NCI-H128 (cell line): ENCODE results near the gene PLCB1.

Experiments used
- DNase-seq: peaks from one replicate; lab custom pipeline; 2025; ENCODE audit not compliant: unreplicated experiment; lab: John Stamatoyannopoulos, UW

PLCB1 gene

GRCh38 chr20:8293750-8294149, 161.7 kb downstream of the PLCB1 start:
- DNase-seq = no peak

GRCh38 chr20:8296536-8296935, 164.5 kb downstream of the PLCB1 start:
- DNase-seq = no peak

GRCh38 chr20:8298426-8299043, 166.5 kb downstream of the PLCB1 start:
- no peak for DNase-seq

GRCh38 chr20:8299921-8300320, 167.9 kb downstream of the PLCB1 start:
- DNase-seq = no peak

- no peak for DNase-seq
Observed at GRCh38 chr20:8301655-8302054, 169.6 kb downstream of the PLCB1 start.

- no peak for DNase-seq
Observed at GRCh38 chr20:8303651-8304050, 171.6 kb downstream of the PLCB1 start.

GRCh38 chr20:8304124-8304816, 172.2 kb downstream of the PLCB1 start:
- DNase-seq = no peak

GRCh38 chr20:8305449-8305978, 173.4 kb downstream of the PLCB1 start:
- no peak for DNase-seq

GRCh38 chr20:8306937-8307336, 174.9 kb downstream of the PLCB1 start:
- no peak for DNase-seq

- no peak for DNase-seq
Observed at GRCh38 chr20:8309634-8310033, 177.6 kb downstream of the PLCB1 start.

- no peak for DNase-seq
Observed at GRCh38 chr20:8310618-8311017, 178.6 kb downstream of the PLCB1 start.

- DNase-seq = no peak
Observed at GRCh38 chr20:8313073-8313472, 181.0 kb downstream of the PLCB1 start.

GRCh38 chr20:8315639-8316573, 183.8 kb downstream of the PLCB1 start:
- no peak for DNase-seq

- no peak for DNase-seq
Observed at GRCh38 chr20:8317448-8317847, 185.4 kb downstream of the PLCB1 start.

- DNase-seq = no peak
Observed at GRCh38 chr20:8318965-8319625, 187.0 kb downstream of the PLCB1 start.

- DNase-seq = no peak
Observed at GRCh38 chr20:8320306-8320705, 188.2 kb downstream of the PLCB1 start.

- no peak for DNase-seq
Observed at GRCh38 chr20:8321001-8321400, 188.9 kb downstream of the PLCB1 start.

- no peak for DNase-seq
Observed at GRCh38 chr20:8322662-8323217, 190.7 kb downstream of the PLCB1 start.

- no peak for DNase-seq
Observed at GRCh38 chr20:8326191-8326590, 194.1 kb downstream of the PLCB1 start.

- DNase-seq = no peak
Observed at GRCh38 chr20:8326899-8327298, 194.8 kb downstream of the PLCB1 start.

- no peak for DNase-seq
Observed at GRCh38 chr20:8328189-8328588, 196.1 kb downstream of the PLCB1 start.
